ENCODE data around the gene ITGAD. TPM values are rescaled to one million over a fixed set of nuclear protein-coding genes. Genes with fewer than 3 reads are reported as not detected.

ITGAD gene
- total RNA-seq, 1 donor from 2014 or later, result not detected

DNA sequence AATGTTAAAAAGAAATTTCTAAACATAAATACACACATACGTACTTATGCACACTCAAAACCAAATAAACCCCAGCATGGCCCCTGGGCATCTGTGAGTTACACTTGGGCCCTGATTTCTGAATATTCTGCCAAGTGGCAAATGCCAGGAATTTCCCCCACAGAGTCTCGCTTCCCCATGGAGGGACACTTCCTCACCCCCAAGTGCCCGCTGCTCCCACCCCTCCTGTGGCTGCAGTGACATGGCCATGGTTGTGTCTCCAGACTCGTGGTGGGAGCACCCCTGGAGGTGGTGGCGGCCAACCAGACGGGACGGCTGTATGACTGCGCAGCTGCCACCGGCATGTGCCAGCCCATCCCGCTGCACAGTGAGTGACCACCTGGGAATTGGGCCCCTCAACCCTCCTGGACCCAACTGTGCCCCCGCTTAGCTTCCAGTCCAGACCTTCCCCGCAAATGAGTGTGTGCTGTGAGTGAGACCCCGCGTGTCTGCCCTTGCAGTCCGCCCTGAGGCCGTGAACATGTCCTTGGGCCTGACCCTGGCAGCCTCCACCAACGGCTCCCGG, 4.0 kb downstream of the ITGAD start:
- H3K4me3 ChIP-seq, result no peak overlapping the region
- H3K27me3 ChIP-seq, result no peaks in the 10 kb centered on the region
- H3K27ac ChIP-seq, result no peak overlapping the region
- H3K4me1 ChIP-seq, result no peaks in the 10 kb centered on the region
- intact Hi-C loops (cut with DNase I), result no loop called here
- H3K9me3 ChIP-seq, result no peaks in the 10 kb centered on the region
- no peaks in the 10 kb centered on the region for H3K36me3 ChIP-seq
- TF ChIP-seq POLR2AphosphoS5 (IDR thresholded peaks at IDR 0.05; ENCODE audit: insufficient read depth in 1 of 2, low read depth in 1 of 2), result no peak
- TF ChIP-seq POLR2A (IDR thresholded peaks at IDR 0.05), result no peak
- TF ChIP-seq, protein P1, sequence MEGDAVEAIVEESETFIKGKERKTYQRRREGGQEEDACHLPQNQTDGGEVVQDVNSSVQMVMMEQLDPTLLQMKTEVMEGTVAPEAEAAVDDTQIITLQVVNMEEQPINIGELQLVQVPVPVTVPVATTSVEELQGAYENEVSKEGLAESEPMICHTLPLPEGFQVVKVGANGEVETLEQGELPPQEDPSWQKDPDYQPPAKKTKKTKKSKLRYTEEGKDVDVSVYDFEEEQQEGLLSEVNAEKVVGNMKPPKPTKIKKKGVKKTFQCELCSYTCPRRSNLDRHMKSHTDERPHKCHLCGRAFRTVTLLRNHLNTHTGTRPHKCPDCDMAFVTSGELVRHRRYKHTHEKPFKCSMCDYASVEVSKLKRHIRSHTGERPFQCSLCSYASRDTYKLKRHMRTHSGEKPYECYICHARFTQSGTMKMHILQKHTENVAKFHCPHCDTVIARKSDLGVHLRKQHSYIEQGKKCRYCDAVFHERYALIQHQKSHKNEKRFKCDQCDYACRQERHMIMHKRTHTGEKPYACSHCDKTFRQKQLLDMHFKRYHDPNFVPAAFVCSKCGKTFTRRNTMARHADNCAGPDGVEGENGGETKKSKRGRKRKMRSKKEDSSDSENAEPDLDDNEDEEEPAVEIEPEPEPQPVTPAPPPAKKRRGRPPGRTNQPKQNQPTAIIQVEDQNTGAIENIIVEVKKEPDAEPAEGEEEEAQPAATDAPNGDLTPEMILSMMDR (IDR thresholded peaks at IDR 0.05), result no peak
- DNase-seq (ENCODE audit: extremely low spot score in 2 of 2), result no peak

DNA sequence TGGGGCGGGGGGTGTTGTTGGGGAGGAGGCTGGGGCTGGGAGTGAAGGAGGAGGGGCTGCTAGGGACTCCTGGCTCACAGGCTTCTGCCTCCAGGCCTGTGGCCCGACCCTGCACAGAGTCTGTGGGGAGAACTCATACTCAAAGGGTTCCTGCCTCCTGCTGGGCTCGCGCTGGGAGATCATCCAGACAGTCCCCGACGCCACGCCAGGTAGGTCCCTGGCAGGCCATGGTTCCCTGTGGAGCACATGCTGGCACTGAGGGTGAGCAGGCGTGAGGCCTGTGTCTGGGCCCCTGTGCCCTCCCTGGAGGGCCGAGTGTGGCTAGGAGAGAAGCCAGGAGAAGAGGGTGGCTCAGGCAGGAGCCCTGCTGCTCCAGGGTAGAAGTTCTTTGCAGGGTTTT, 4.6 kb downstream of the ITGAD start:
- TF ChIP-seq, protein P1 (IDR thresholded peaks at IDR 0.05), result no peak
- TF ChIP-seq POLR2A (IDR thresholded peaks at IDR 0.05) (no peak), POLR2AphosphoS5 (IDR thresholded peaks at IDR 0.05; ENCODE audit: insufficient read depth in 1 of 2, low read depth in 1 of 2) (no peak)
- Histone ChIP-seq H3K27ac (no peak overlapping the region), H3K4me1 (no peaks in the 10 kb centered on the region), H3K4me3 (no peak overlapping the region), H3K27me3 (no peaks in the 10 kb centered on the region), H3K9me3 (no peaks in the 10 kb centered on the region), H3K36me3 (no peaks in the 10 kb centered on the region)
- DNase-seq (ENCODE audit: extremely low spot score in 2 of 2), result no peak
- intact Hi-C loops (cut with DNase I), result no loop called here

DNA sequence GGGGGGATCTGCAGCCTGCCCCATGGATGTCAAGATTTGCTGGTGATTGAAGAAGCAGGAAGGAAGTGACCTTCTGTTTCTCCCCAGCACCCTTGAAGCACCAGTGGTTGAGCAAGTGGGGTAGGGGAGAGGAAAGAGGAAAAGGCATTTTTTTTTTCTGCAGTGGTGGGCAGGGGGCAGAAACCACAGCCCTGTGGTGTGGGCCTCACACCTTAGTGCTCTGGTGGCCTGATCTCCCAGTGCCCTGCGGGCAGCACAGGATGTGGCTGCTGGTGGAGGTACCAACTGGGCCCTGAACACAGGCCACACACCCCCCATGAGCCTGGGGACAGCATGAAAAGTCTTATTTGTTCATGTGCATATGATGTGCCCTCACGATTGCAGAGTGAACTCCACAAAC, 7.1 kb downstream of the ITGAD start:
- intact Hi-C loops (cut with DNase I), result no loop called here
- Histone ChIP-seq H3K27ac (no peak overlapping the region), H3K27me3 (no peaks in the 10 kb centered on the region), H3K4me1 (no peaks in the 10 kb centered on the region), H3K36me3 (no peaks in the 10 kb centered on the region), H3K9me3 (no peaks in the 10 kb centered on the region), H3K4me3 (no peak overlapping the region)
- no peak for TF ChIP-seq POLR2AphosphoS5 (IDR thresholded peaks at IDR 0.05; ENCODE audit: insufficient read depth in 1 of 2, low read depth in 1 of 2)
- TF ChIP-seq, protein P1 (IDR thresholded peaks at IDR 0.05), result no peak
- TF ChIP-seq POLR2A (IDR thresholded peaks at IDR 0.05), result no peak
- no peak for DNase-seq (ENCODE audit: extremely low spot score in 2 of 2)

DNA sequence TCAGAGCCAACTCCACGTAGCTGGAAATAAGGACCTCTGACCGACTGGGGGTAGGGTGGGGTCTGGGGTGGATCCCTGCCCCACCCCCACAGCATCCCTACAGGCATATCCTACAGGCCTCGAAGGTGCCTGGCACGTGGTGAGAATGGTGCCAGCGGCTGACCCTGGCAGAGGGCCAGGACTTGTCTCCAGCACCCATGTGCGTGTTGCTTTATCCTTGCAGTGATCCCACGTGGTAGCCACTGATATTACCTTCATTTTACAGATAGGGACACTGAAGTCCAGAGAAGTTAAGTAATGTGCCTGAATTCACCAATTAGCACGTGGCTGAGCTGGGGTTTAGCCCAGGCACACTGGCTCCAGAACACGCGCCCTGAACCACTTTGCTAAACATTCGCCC, 8.3 kb downstream of the ITGAD start:
- Histone ChIP-seq H3K4me1 (no peaks in the 10 kb centered on the region), H3K36me3 (no peaks in the 10 kb centered on the region), H3K27me3 (no peaks in the 10 kb centered on the region), H3K27ac (no peak overlapping the region), H3K9me3 (no peaks in the 10 kb centered on the region), H3K4me3 (no peak overlapping the region)
- intact Hi-C loops (cut with DNase I), result no loop called here
- no peak for DNase-seq (ENCODE audit: extremely low spot score in 2 of 2)
- TF ChIP-seq POLR2AphosphoS5 (IDR thresholded peaks at IDR 0.05; ENCODE audit: insufficient read depth in 1 of 2, low read depth in 1 of 2) (no peak), POLR2A (IDR thresholded peaks at IDR 0.05) (no peak)
- TF ChIP-seq, protein P1 (IDR thresholded peaks at IDR 0.05), result no peak

DNA sequence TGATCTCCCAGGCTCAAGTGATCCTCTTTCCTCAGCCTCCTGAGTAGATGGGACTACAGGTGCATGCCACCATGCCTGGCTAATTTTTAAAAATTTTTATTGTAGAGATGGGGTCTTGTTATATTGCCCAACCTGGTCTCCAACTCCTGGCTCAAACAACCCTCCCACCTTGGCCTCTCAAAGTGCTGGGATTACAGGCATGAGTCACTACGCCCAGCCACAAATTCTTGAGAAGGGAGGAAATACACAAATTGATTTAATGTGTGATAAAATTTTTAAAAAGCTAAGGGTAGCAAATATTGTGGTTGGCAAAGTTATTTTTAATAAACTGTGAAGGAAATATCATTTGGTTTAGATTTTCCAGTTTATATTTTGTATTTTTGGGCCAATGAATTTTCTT, 9.6 kb downstream of the ITGAD start:
- H3K9me3 ChIP-seq, result no peaks in the 10 kb centered on the region
- no peaks in the 10 kb centered on the region for H3K4me1 ChIP-seq
- intact Hi-C loops (cut with DNase I), result no loop called here
- H3K27ac ChIP-seq, result no peak overlapping the region
- DNase-seq (ENCODE audit: extremely low spot score in 2 of 2), result no peak
- TF ChIP-seq, protein P1 (IDR thresholded peaks at IDR 0.05), result no peak
- TF ChIP-seq POLR2AphosphoS5 (IDR thresholded peaks at IDR 0.05; ENCODE audit: insufficient read depth in 1 of 2, low read depth in 1 of 2), result no peak
- no peak for TF ChIP-seq POLR2A (IDR thresholded peaks at IDR 0.05)
- no peaks in the 10 kb centered on the region for H3K36me3 ChIP-seq
- H3K27me3 ChIP-seq, result no peaks in the 10 kb centered on the region
- H3K4me3 ChIP-seq, result no peak overlapping the region
